ENCODE data around the gene NDUFC2.
"Not testable (repeated sequence)": the region's sequence is repeated elsewhere in the genome, so short reads cannot be mapped to it uniquely, and the experiment has no call there.

NDUFC2 gene

GRCh38 chr11:78030429-78031325 is 49.0 kb downstream of the NDUFC2 start:
- peak; percentile 56 for DNase-seq (ENCODE audit: low spot score)

- DNase-seq (ENCODE audit: low spot score), result not testable (repeated sequence)
Observed at GRCh38 chr11:78028423-78028822, 51.2 kb downstream of the NDUFC2 start.

- no peak for DNase-seq (ENCODE audit: low spot score)
Observed at GRCh38 chr11:78027759-78028158, 51.9 kb downstream of the NDUFC2 start.

- DNase-seq (ENCODE audit: low spot score), result no peak
Observed at GRCh38 chr11:78025378-78025777, 54.3 kb downstream of the NDUFC2 start.

GRCh38 chr11:78023426-78023825 is 56.2 kb downstream of the NDUFC2 start:
- DNase-seq (ENCODE audit: low spot score), result no peak

DNA sequence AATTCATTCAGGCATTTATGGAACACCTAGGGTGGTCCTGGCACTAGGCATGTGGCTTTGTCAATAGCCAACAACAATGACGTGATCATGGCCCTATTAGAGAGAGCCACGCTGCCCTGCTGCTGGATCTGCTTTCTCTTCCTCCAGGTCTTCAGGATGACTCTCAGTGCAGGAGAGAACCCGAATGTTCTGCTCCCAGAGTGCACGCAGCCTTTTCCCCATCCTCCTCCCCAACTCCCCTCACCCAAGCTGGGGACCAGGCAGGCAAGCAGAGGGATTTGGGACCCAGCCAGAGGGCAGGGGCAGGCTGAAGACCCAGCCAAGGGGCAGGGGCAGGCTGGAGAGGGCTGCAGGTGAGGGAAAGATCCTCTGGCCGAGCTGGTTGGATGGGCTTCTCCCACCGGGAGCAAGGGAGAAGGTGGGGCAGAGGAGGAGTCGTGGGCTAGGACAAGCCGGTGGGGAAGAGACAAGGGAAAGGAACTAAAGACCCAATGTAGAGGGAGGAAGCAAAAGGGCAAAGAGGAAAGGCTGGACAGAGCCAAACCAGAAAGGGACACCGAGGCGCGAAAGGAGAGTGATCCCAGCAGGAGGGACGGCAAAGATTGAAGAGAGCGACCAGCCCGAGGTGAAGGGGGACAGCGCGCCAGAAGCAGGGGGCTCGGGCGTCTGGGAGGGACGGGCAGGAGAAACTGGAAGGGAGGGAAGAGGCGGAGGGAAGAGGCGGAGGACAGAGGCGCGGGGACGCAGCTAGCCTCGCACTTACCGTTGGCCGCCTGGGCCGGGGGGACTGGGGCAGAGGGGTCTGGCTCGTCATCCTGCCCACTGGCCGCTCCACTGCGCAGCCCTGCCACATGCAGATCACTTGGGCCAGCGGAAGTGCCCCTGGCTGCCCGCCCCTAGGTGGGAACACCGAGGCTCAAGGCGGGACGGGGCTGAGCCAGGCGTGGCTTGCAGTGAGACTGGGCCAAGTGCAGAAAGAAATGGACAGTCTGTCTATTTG is 57.0 kb downstream of the NDUFC2 start, which contains the start of gene KCTD14:
Gene KCTD14 (minus strand): TSS at position 880 of the 1,000 bp plus-strand sequence. CDS start 27 bp downstream, at position 853.
- peak; percentile 49 for DNase-seq (ENCODE audit: low spot score)

- no peak for DNase-seq (ENCODE audit: low spot score)
Observed at GRCh38 chr11:78021611-78022010, 58.1 kb downstream of the NDUFC2 start.

- DNase-seq (ENCODE audit: low spot score), result no peak
Observed at GRCh38 chr11:78020246-78020645, 59.4 kb downstream of the NDUFC2 start.

- DNase-seq (ENCODE audit: low spot score), result no peak
Observed at GRCh38 chr11:78019808-78020207, 59.9 kb downstream of the NDUFC2 start.
